ENCODE measurements around the gene ALX1.

- no peak for TF ChIP-seq POLR2A (IDR thresholded peaks at IDR 0.05)
- TF ChIP-seq, protein P1, sequence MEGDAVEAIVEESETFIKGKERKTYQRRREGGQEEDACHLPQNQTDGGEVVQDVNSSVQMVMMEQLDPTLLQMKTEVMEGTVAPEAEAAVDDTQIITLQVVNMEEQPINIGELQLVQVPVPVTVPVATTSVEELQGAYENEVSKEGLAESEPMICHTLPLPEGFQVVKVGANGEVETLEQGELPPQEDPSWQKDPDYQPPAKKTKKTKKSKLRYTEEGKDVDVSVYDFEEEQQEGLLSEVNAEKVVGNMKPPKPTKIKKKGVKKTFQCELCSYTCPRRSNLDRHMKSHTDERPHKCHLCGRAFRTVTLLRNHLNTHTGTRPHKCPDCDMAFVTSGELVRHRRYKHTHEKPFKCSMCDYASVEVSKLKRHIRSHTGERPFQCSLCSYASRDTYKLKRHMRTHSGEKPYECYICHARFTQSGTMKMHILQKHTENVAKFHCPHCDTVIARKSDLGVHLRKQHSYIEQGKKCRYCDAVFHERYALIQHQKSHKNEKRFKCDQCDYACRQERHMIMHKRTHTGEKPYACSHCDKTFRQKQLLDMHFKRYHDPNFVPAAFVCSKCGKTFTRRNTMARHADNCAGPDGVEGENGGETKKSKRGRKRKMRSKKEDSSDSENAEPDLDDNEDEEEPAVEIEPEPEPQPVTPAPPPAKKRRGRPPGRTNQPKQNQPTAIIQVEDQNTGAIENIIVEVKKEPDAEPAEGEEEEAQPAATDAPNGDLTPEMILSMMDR (IDR thresholded peaks at IDR 0.05 in 4 of 5, conservative IDR thresholded peaks at IDR 0.05 in 1 of 5): no peak
Observed at GRCh38 chr12:85277191-85277590, 2.8 kb upstream of the ALX1 start.
